ENCODE results near the gene DRAM1. TPM values are rescaled to one million over a fixed set of nuclear protein-coding genes. Genes with fewer than 3 reads are reported as not detected.
A peak's percentile ranks its signal among the peaks of the same experiment; 100 is the strongest.
"Not testable (repeated sequence)": the region's sequence is repeated elsewhere in the genome, so short reads cannot be mapped to it uniquely, and the experiment has no call there.

DRAM1 gene
- total and polyA plus RNA-seq, 2 donors (not counting 1 experiment from before 2014, with no cell fraction given) = 155 to 184 TPM

DNA sequence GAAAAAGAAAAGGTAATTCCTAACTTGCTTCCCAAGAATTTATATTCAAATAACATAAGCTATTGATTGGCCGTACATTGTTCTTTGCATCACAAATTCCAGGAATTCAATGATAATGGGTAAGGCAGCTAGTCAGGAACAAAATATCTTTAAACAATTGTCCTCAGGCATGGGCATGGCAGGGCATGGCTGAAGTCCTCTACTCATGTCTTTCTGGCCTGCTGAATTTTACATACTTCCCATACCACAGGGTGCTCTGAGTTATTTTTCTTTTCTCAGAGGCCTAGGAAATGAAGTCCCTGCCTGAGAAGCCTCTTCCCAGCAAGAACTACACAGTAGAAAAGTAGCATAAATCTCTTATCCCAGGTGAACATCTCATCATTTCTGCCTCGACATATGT lies 15.1 kb upstream of the DRAM1 start:
- no peaks in the 10 kb centered on the region for H3K36me3 ChIP-seq (ENCODE audit: control insufficient read depth, insufficient read depth, low read length)
- no peak overlapping the region for H2AFZ ChIP-seq (ENCODE audit: low read length)
- no peak for TF ChIP-seq EZH2 (IDR thresholded peaks at IDR 0.05; ENCODE audit: low read length, missing control alignments)
- TF ChIP-seq, protein P1, sequence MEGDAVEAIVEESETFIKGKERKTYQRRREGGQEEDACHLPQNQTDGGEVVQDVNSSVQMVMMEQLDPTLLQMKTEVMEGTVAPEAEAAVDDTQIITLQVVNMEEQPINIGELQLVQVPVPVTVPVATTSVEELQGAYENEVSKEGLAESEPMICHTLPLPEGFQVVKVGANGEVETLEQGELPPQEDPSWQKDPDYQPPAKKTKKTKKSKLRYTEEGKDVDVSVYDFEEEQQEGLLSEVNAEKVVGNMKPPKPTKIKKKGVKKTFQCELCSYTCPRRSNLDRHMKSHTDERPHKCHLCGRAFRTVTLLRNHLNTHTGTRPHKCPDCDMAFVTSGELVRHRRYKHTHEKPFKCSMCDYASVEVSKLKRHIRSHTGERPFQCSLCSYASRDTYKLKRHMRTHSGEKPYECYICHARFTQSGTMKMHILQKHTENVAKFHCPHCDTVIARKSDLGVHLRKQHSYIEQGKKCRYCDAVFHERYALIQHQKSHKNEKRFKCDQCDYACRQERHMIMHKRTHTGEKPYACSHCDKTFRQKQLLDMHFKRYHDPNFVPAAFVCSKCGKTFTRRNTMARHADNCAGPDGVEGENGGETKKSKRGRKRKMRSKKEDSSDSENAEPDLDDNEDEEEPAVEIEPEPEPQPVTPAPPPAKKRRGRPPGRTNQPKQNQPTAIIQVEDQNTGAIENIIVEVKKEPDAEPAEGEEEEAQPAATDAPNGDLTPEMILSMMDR (conservative IDR thresholded peaks at IDR 0.05 in 1 of 2, IDR thresholded peaks at IDR 0.05 in 1 of 2; ENCODE audit: low read depth in 1 of 2, low read length in 2 of 2) = no peak
- H3K4me3 ChIP-seq (replicated peaks in 1 of 4; ENCODE audit: control extremely low read depth in 1 of 4, insufficient read depth in 1 of 4, low read depth in 3 of 4, low read length in 4 of 4) = no peak overlapping the region
- H4K20me1 ChIP-seq (ENCODE audit: control insufficient read depth, extremely low read depth, insufficient read depth, low read length) = no peaks in the 10 kb centered on the region
- no peaks in the 10 kb centered on the region for H3K9me3 ChIP-seq (ENCODE audit: control insufficient read depth, insufficient read depth, low read depth, low read length)
- H3K4me1 ChIP-seq (ENCODE audit: control insufficient read depth, extremely low read depth, insufficient read depth, low read length) = peaks cover 3% of the 10 kb centered on the region
- DNase-seq (ENCODE audit: low read depth in 2 of 2) = peak in 1 of 2 donors; percentile 30
- H3K79me2 ChIP-seq (ENCODE audit: control insufficient read depth, insufficient read depth, low read length) = no peaks in the 10 kb centered on the region
- no peak overlapping the region for H3K4me2 ChIP-seq (ENCODE audit: extremely low read depth, insufficient read depth, low read length)
- no peak overlapping the region for H3K27ac ChIP-seq (ENCODE audit: insufficient read depth, low read length)
- no peaks in the 10 kb centered on the region for H3K27me3 ChIP-seq (ENCODE audit: control insufficient read depth, insufficient read depth, low read length)
- H3K9ac ChIP-seq (ENCODE audit: insufficient read depth, low read length) = no peak overlapping the region

DNA sequence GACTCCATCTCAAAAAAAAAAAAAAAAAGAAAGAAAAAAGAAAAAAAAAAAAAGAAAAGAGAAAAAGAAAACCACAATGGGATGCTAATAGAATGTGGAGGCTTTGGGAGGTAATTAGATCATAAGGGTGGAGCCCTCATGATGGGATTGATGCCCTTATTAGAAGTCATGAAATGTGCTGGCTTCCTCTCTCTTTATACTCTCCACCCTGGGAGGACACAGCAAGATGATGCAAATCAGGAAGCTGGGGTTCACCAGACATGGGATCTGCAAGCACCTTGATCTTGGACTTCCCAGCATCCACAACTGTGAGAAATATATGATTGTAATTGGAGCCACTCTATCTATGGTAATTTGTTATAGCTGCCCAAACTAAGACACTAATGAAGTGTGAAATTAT lies 13.4 kb upstream of the DRAM1 start:
- TF ChIP-seq, protein P1 (conservative IDR thresholded peaks at IDR 0.05 in 1 of 2, IDR thresholded peaks at IDR 0.05 in 1 of 2; ENCODE audit: low read depth in 1 of 2, low read length in 2 of 2) = no peak
- no peak for TF ChIP-seq EZH2 (IDR thresholded peaks at IDR 0.05; ENCODE audit: low read length, missing control alignments)
- H3K4me1 ChIP-seq (ENCODE audit: control insufficient read depth, extremely low read depth, insufficient read depth, low read length) = no peaks in the 10 kb centered on the region
- no peaks in the 10 kb centered on the region for H3K27me3 ChIP-seq (ENCODE audit: control insufficient read depth, insufficient read depth, low read length)
- no peak for DNase-seq (ENCODE audit: low read depth in 2 of 2)
- no peaks in the 10 kb centered on the region for H4K20me1 ChIP-seq (ENCODE audit: control insufficient read depth, extremely low read depth, insufficient read depth, low read length)
- H3K9me3 ChIP-seq (ENCODE audit: control insufficient read depth, insufficient read depth, low read depth, low read length) = no peaks in the 10 kb centered on the region
- H3K27ac ChIP-seq (ENCODE audit: insufficient read depth, low read length) = no peak overlapping the region
- no peak overlapping the region for H3K9ac ChIP-seq (ENCODE audit: insufficient read depth, low read length)
- H3K36me3 ChIP-seq (ENCODE audit: control insufficient read depth, insufficient read depth, low read length) = no peaks in the 10 kb centered on the region
- H3K4me3 ChIP-seq (replicated peaks in 1 of 4; ENCODE audit: control extremely low read depth in 1 of 4, insufficient read depth in 1 of 4, low read depth in 3 of 4, low read length in 4 of 4) = no peak overlapping the region
- no peak overlapping the region for H2AFZ ChIP-seq (ENCODE audit: low read length)
- no peaks in the 10 kb centered on the region for H3K79me2 ChIP-seq (ENCODE audit: control insufficient read depth, insufficient read depth, low read length)
- H3K4me2 ChIP-seq (ENCODE audit: extremely low read depth, insufficient read depth, low read length) = no peak overlapping the region

DNA sequence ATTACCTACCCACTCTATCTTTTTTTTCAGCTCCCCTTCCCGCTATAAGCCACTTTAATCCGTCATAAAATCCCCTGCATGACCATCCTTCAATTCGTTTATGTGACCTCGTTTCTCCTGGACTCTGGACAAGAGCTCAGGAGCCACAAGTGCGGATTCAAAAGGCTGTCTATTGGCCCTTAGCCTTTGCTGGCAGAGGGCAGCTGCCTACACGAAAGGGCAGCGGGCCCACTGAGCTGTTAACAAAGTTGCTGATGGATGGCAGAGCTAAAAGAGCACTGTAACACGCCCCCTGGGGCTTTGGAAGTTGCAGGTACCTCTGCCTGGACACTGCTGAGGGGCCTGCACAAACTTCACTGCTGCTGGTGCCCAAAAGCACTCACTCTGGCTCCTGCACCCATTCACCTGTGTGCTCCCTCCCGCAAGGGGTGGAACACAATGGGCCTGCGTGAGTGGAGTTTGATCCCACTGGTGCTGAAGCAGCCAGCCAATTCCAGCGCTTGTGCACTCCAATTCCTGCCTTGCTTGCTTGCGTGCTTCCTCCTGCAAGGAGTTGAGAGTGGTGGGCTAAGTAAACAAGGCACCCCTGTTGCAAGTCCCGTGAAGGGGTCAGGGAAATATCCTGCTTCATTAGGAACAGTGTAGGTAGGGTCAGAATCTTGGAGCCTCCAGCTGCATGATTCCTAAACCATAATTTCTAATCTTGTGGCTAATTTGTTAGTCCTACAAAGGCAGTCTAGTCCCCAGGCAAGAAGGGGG lies 10.6 kb upstream of the DRAM1 start:
- Histone ChIP-seq H3K79me2 (ENCODE audit: control insufficient read depth, insufficient read depth, low read length) (no peaks in the 10 kb centered on the region), H3K27me3 (ENCODE audit: control insufficient read depth, insufficient read depth, low read length) (no peaks in the 10 kb centered on the region), H4K20me1 (ENCODE audit: control insufficient read depth, extremely low read depth, insufficient read depth, low read length) (no peaks in the 10 kb centered on the region), H3K9me3 (ENCODE audit: control insufficient read depth, insufficient read depth, low read depth, low read length) (no peaks in the 10 kb centered on the region), H2AFZ (ENCODE audit: low read length) (no peak overlapping the region), H3K36me3 (ENCODE audit: control insufficient read depth, insufficient read depth, low read length) (no peaks in the 10 kb centered on the region), H3K27ac (ENCODE audit: insufficient read depth, low read length) (no peak overlapping the region), H3K9ac (ENCODE audit: insufficient read depth, low read length) (no peak overlapping the region), H3K4me1 (ENCODE audit: control insufficient read depth, extremely low read depth, insufficient read depth, low read length) (no peaks in the 10 kb centered on the region), H3K4me3 (replicated peaks in 1 of 4; ENCODE audit: control extremely low read depth in 1 of 4, insufficient read depth in 1 of 4, low read depth in 3 of 4, low read length in 4 of 4) (no peak overlapping the region), H3K4me2 (ENCODE audit: extremely low read depth, insufficient read depth, low read length) (no peak overlapping the region)
- no peak for DNase-seq (ENCODE audit: low read depth in 2 of 2)
- TF ChIP-seq, protein P1 (conservative IDR thresholded peaks at IDR 0.05 in 1 of 2, IDR thresholded peaks at IDR 0.05 in 1 of 2; ENCODE audit: low read depth in 1 of 2, low read length in 2 of 2) = no peak
- TF ChIP-seq EZH2 (IDR thresholded peaks at IDR 0.05; ENCODE audit: low read length, missing control alignments) = no peak

DNA sequence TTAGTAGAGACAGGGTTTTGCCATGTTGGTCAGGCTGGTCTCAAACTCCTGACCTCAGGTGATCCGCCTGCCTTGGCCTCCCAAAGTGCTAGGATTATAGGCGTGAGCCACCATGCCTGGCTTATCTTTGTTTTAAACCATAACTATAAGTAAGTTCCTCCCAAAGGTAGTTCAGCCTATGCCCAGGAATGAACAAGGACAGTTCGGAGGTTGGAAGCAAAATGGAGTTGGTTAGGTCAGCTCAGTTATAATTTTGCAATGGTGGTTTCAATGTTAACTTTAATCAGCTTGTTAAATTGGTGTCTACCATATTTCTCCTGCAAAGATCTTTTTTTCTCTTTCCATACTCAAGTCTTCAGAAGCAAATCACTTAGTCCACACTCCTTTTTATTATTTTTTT lies 9.8 kb upstream of the DRAM1 start:
- H4K20me1 ChIP-seq (ENCODE audit: control insufficient read depth, extremely low read depth, insufficient read depth, low read length); DNase-seq (ENCODE audit: low read depth in 2 of 2); H3K4me3 ChIP-seq (replicated peaks in 1 of 4; ENCODE audit: control extremely low read depth in 1 of 4, insufficient read depth in 1 of 4, low read depth in 3 of 4, low read length in 4 of 4); H3K9me3 ChIP-seq (ENCODE audit: control insufficient read depth, insufficient read depth, low read depth, low read length); H3K79me2 ChIP-seq (ENCODE audit: control insufficient read depth, insufficient read depth, low read length); H3K9ac ChIP-seq (ENCODE audit: insufficient read depth, low read length); H3K27me3 ChIP-seq (ENCODE audit: control insufficient read depth, insufficient read depth, low read length); H3K4me1 ChIP-seq (ENCODE audit: control insufficient read depth, extremely low read depth, insufficient read depth, low read length); H3K36me3 ChIP-seq (ENCODE audit: control insufficient read depth, insufficient read depth, low read length); H2AFZ ChIP-seq (ENCODE audit: low read length); H3K4me2 ChIP-seq (ENCODE audit: extremely low read depth, insufficient read depth, low read length); H3K27ac ChIP-seq (ENCODE audit: insufficient read depth, low read length): not testable (repeated sequence)

Measured in fibroblast of lung (primary cell).